CD4-positive, alpha-beta T cell treated with Interleukin-6 for 4 hours (primary cell): ENCODE data around the gene TBX21.
A peak's percentile ranks its signal among the peaks of the same experiment; 100 is the strongest.

Experiments
- DNase-seq: peaks from one replicate; pipeline ENCODE4 v3.0.0-alpha.2; 2020; ENCODE audit warnings: mixed read lengths

TBX21 gene

DNA sequence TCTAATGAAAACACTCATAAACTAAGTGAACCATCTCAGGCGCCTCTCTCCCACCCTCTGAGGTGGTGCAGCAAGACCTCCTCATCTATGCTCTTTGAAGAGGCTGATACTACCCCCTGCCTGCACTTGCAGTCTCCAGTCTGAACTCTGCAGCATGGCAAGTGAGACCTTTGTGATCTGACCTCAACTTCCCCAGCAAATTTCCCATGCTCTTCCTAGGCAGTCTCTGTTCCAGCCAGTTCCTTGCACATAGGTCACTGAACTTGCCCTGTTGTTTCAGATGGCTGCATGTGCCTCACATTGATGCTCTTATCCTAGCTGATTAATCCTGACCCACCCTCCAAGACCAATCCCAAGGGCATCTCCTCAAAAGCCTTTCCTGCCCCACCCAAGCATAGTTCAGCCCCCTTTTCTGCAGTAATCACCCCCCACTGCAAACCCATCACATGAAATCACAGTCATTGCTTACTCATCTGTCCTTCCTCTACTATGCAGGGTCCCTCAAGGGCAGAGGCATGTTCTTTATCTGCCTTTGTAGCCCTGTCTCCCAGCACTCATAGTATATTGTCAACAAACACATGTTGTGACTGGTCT lies 42.0 kb downstream of the TBX21 start:
- no peak for DNase-seq

- DNase-seq: peak; percentile 45
These were observed 43.5 kb downstream of the TBX21 start for GRCh38 chr17:47776330-47777197.

DNA sequence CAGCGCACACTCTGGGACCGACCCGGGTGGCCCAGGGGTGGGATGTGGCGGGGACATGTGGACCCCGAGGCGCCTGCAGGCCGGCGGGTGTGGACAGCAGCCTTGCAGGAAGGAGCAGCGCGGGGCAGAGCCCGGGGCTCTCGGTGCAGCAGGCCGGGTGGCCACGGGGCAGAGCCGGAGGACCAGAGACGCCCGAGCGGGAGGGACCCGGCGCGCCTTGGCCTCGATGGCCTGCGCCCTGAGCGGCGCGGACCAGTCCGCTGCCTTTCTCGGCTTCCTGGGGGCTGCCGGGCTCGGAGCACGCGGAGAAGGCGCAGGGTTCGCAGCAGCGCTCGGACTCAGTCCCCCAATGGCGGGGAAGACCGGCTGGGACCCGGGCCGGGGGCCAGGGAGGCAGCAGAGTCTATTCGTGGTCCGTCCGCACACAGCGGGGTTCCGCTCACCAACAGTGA lies 45.2 kb downstream of the TBX21 start:
- DNase-seq: no peak

- DNase-seq: no peak
These were observed 48.4 kb downstream of the TBX21 start for GRCh38 chr17:47781397-47781796.

GRCh38 chr17:47785538-47786123 lies 52.6 kb downstream of the TBX21 start:
- no peak for DNase-seq

DNA sequence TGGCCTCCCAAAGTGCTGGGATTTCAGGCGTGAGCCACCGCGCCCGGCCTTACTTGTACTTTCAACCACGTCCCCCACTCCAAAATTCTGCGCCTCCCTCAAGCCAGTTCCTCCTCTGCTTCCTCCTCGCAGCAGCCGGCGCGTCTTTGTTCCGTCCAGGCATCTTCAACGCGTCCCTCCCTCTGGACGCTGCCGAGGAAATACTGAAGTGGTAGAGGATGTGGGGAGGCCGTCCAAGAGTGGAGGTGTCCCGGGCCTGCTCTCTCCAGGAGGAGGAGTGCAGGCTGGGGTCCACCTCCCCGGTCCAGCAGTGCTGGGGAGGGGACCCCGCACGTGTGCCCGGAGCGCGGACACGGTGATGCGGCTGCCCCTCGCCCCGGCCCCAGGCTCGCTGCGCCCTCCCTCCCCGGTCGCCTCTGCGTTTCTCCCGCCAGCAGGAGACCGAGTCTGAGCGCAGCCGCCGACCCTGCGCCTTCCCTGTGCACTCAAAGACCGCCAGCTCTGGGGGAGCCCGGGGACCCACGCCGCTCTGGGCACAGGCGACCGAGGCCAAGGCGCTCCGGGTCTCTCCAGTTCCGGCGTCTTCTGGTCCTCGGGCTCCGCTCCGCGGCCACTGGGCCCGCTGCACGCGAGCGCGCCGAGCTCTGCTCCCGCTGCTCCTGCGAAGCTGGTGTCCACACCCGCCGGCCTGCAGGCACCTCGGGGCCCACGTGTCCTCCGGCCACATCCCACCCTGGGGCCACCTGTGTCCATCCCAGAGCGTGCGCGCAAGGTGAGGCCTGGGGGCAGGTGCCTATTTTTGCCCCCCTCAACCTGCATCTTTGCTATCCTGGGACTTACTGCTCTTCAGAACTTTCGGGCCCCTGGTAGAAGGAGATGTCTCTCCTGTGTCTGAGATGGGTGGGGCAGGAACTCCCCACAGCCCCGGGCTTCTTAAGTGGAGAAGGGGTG lies 56.9 kb downstream of the TBX21 start:
- peak; percentile 54 for DNase-seq

- DNase-seq: no peak
These were observed 58.0 kb downstream of the TBX21 start for GRCh38 chr17:47791025-47791424.

DNA sequence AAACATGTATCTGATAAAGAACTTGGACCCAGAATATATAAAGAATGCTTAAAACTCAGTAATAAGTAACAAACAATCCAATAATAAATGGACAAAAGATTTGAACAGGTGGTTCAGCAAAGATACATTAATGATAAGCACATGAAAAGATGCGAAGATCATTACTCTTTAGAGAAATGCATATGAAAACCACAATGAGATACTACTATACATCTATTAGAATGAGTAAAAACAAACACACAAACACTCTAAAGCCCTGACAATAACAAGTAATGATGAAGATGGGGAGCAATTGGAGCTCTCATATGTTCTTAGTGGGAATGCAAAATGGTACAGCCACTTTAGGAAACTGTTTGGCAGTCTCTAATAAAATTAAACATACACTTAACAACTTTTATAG lies 59.4 kb downstream of the TBX21 start:
- no peak for DNase-seq

DNA sequence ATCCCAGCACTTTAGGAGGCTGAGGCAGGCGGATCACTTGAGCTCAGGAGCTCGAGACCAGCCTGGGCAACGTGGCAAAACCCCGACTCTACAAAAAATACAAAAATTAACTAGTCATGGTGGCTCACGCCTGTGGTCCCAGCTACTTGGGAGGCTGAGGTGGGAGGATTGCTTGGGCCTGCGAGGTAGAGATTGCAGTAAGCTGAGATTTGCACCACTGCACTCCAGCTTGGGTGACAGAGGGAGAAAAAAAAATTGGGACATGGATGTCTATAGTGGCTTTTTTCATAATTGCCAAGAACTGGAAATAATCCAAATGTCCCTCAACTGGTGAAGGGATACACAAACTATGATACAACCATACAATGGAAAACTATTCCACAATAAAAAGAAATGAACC lies 59.9 kb downstream of the TBX21 start:
- DNase-seq: no peak
